Naive thymus-derived CD8-positive, alpha-beta T cell (primary cell): Measurements from ENCODE around the gene NEK6. TPM values are rescaled to one million over a fixed set of nuclear protein-coding genes. Genes with fewer than 3 reads are reported as not detected.

Experiments used
- ATAC-seq, 2 donors: fragments of 150-1000 bp; cut with Tn5 transposase in 1 of 2; sonication (Bioruptor Pico), chemical (Tn5 transposase) in 1 of 2; 1 replicate in 1 of 2; 2 replicates in 1 of 2; pipeline ENCODE4 v1.10.0; 2021; ENCODE audit warnings: mild to moderate bottlenecking in 2 of 2, moderate library complexity in 2 of 2
- POLR2A ChIA-PET: fragments of 350-600 bp; sonication (Branson Sonifier 250); formaldehyde crosslinking; loops from one replicate; lab custom pipeline; 2021; ENCODE audit warnings: antibody characterized with exemption; lab: Charles Lee
- DNase-seq, 10 donors: peaks; one replicate each; pipeline versions ENCODE4 v3.0.0 to v3.0.0-alpha.2; 2020 to 2022
- H3K27ac Mint-ChIP-seq, 10 donors: one replicate each; pipeline ENCODE4 v1.8.0; 2020 to 2022; ENCODE audit warnings: mild to moderate bottlenecking in 10 of 10, mixed read lengths in 10 of 10, moderate library complexity in 4 of 10, inconsistent platforms in 1 of 10
- H3K27me3 Mint-ChIP-seq, 5 donors: one replicate each; pipeline ENCODE4 v1.8.0; 2021 to 2022; ENCODE audit warnings: mixed read lengths in 5 of 5
- H3K36me3 Mint-ChIP-seq, 3 donors: one replicate each; pipeline ENCODE4 v1.8.0; 2020 to 2022; ENCODE audit warnings: mixed read lengths in 3 of 3, mild to moderate bottlenecking in 2 of 3, inconsistent platforms in 1 of 3
- H3K4me1 Mint-ChIP-seq, 4 donors: one replicate each; pipeline ENCODE4 v1.8.0; 2021 to 2022; ENCODE audit warnings: mixed read lengths in 4 of 4
- H3K4me3 Mint-ChIP-seq, 10 donors: one replicate each; pipeline ENCODE4 v1.8.0; 2020 to 2022; ENCODE audit warnings: mild to moderate bottlenecking in 10 of 10, mixed read lengths in 10 of 10, moderate library complexity in 6 of 10, inconsistent platforms in 1 of 10
- H3K9me3 Mint-ChIP-seq, 9 donors: one replicate each; pipeline ENCODE4 v1.8.0; 2020 to 2022; ENCODE audit warnings: mixed read lengths in 9 of 9, mild to moderate bottlenecking in 3 of 9, inconsistent platforms in 1 of 9, moderate library complexity in 1 of 9
- polyA plus RNA-seq, 3 donors: library from polyadenylated mRNA; unstranded; fragments of 300-500 nt; fragmentation: Illumina TruSeq; gene quantifications; one replicate each; pipeline ENCODE4 v1.2.3, GENCODE V29; 2021
- total RNA-seq, 8 experiments: library from RNA in 2 of 8; stranded (reverse) in 2 of 8; gene quantifications; one replicate each; pipeline ENCODE4 v1.2.3 and lab custom pipeline; 2021 to 2026

The NEK6 gene
- total and polyA plus RNA-seq, 5 experiments from 2014 or later = 0.37 to 1.7 (median 1.0) TPM; not detected in 1

- Mint-ChIP-seq H3K9me3 (no peaks in the 10 kb centered on the region), H3K4me1 (no peaks in the 10 kb centered on the region), H3K27ac (no peak overlapping the region), H3K4me3 (no peak overlapping the region), H3K27me3 (peaks cover 0 to under 1% (median 0%) of the 10 kb centered on the region in 5 donors), H3K36me3 (no peaks in the 10 kb centered on the region)
- ATAC-seq = no peak
- POLR2A ChIA-PET = no interaction called here
- no peak for DNase-seq
Observed at GRCh38 chr9:124328285-124328684, 70.5 kb downstream of the NEK6 start.

GRCh38 chr9:124329206-124329792, 71.5 kb downstream of the NEK6 start:
- DNase-seq = no peak
- no peaks in the 10 kb centered on the region for H3K27me3 Mint-ChIP-seq
- no peaks in the 10 kb centered on the region for H3K36me3 Mint-ChIP-seq
- no peak overlapping the region for H3K4me3 Mint-ChIP-seq
- POLR2A ChIA-PET = no interaction called here
- no peak overlapping the region for H3K27ac Mint-ChIP-seq
- H3K4me1 Mint-ChIP-seq = no peaks in the 10 kb centered on the region
- no peak for ATAC-seq
- no peaks in the 10 kb centered on the region for H3K9me3 Mint-ChIP-seq

GRCh38 chr9:124330011-124330697, 72.4 kb downstream of the NEK6 start:
- Mint-ChIP-seq H3K9me3 (no peaks in the 10 kb centered on the region), H3K36me3 (no peaks in the 10 kb centered on the region), H3K4me3 (no peak overlapping the region), H3K27ac (no peak overlapping the region), H3K4me1 (no peaks in the 10 kb centered on the region), H3K27me3 (no peaks in the 10 kb centered on the region)
- no peak for ATAC-seq
- no peak for DNase-seq
- POLR2A ChIA-PET = no interaction called here

- Mint-ChIP-seq H3K27me3 (no peaks in the 10 kb centered on the region), H3K36me3 (no peaks in the 10 kb centered on the region), H3K4me1 (no peaks in the 10 kb centered on the region), H3K4me3 (no peak overlapping the region), H3K27ac (no peak overlapping the region), H3K9me3 (peaks cover 0 to 2% (median 0%) of the 10 kb centered on the region in 9 donors)
- DNase-seq (no peak), ATAC-seq (no peak)
- POLR2A ChIA-PET = no interaction called here
Observed at GRCh38 chr9:124331580-124331979, 73.8 kb downstream of the NEK6 start.

GRCh38 chr9:124332361-124333202, 74.8 kb downstream of the NEK6 start:
- no peaks in the 10 kb centered on the region for H3K36me3 Mint-ChIP-seq
- H3K4me1 Mint-ChIP-seq = no peaks in the 10 kb centered on the region
- H3K27ac Mint-ChIP-seq = no peak overlapping the region
- no peak for DNase-seq
- POLR2A ChIA-PET = no interaction called here
- no peak overlapping the region for H3K4me3 Mint-ChIP-seq
- H3K27me3 Mint-ChIP-seq = no peaks in the 10 kb centered on the region
- no peak for ATAC-seq
- H3K9me3 Mint-ChIP-seq = peaks cover 0 to 4% (median 0%) of the 10 kb centered on the region in 9 donors

GRCh38 chr9:124333203-124333579, 75.4 kb downstream of the NEK6 start:
- ATAC-seq (no peak), DNase-seq (no peak)
- no peaks in the 10 kb centered on the region for H3K36me3 Mint-ChIP-seq
- no peaks in the 10 kb centered on the region for H3K27me3 Mint-ChIP-seq
- no peak overlapping the region for H3K4me3 Mint-ChIP-seq
- no peaks in the 10 kb centered on the region for H3K4me1 Mint-ChIP-seq
- POLR2A ChIA-PET = no interaction called here
- peaks cover 0 to 8% (median 0%) of the 10 kb centered on the region in 9 donors for H3K9me3 Mint-ChIP-seq
- no peak overlapping the region for H3K27ac Mint-ChIP-seq

GRCh38 chr9:124334568-124335319, 77.0 kb downstream of the NEK6 start:
- peaks cover 0 to 14% (median 1%) of the 10 kb centered on the region in 9 donors for H3K9me3 Mint-ChIP-seq
- DNase-seq (no peak), ATAC-seq (no peak)
- no peaks in the 10 kb centered on the region for H3K4me1 Mint-ChIP-seq
- H3K4me3 Mint-ChIP-seq = no peak overlapping the region
- H3K27me3 Mint-ChIP-seq = no peaks in the 10 kb centered on the region
- H3K27ac Mint-ChIP-seq = no peak overlapping the region
- POLR2A ChIA-PET = no interaction called here
- no peaks in the 10 kb centered on the region for H3K36me3 Mint-ChIP-seq

GRCh38 chr9:124335320-124335707, 77.6 kb downstream of the NEK6 start:
- ATAC-seq (no peak), DNase-seq (no peak)
- Mint-ChIP-seq H3K27me3 (no peaks in the 10 kb centered on the region), H3K36me3 (no peaks in the 10 kb centered on the region), H3K27ac (no peak overlapping the region), H3K9me3 (peaks cover 0 to 14% (median 1%) of the 10 kb centered on the region in 9 donors), H3K4me1 (no peaks in the 10 kb centered on the region), H3K4me3 (no peak overlapping the region)
- POLR2A ChIA-PET = no interaction called here

GRCh38 chr9:124337562-124337961, 79.8 kb downstream of the NEK6 start:
- DNase-seq (no peak), ATAC-seq (no peak)
- Mint-ChIP-seq H3K4me3 (no peak overlapping the region), H3K36me3 (no peaks in the 10 kb centered on the region), H3K27me3 (no peaks in the 10 kb centered on the region), H3K4me1 (no peaks in the 10 kb centered on the region), H3K9me3 (peaks cover 0 to 14% (median 1%) of the 10 kb centered on the region in 9 donors), H3K27ac (no peak overlapping the region)
- POLR2A ChIA-PET = no interaction called here

- Mint-ChIP-seq H3K4me3 (no peak overlapping the region), H3K27me3 (no peaks in the 10 kb centered on the region), H3K36me3 (no peaks in the 10 kb centered on the region), H3K27ac (peak overlapping the region in 1 of 10 donors; percentile 71), H3K9me3 (peaks cover 0 to 14% (median 1%) of the 10 kb centered on the region in 9 donors), H3K4me1 (no peaks in the 10 kb centered on the region)
- no peak for DNase-seq
- POLR2A ChIA-PET = no interaction called here
- no peak for ATAC-seq
Observed at GRCh38 chr9:124339603-124340146, 81.9 kb downstream of the NEK6 start.

- no peaks in the 10 kb centered on the region for H3K4me1 Mint-ChIP-seq
- ATAC-seq = no peak
- POLR2A ChIA-PET = no interaction called here
- H3K27me3 Mint-ChIP-seq = no peaks in the 10 kb centered on the region
- no peak overlapping the region for H3K4me3 Mint-ChIP-seq
- no peak for DNase-seq
- H3K9me3 Mint-ChIP-seq = peaks cover 0 to 14% (median 1%) of the 10 kb centered on the region in 9 donors
- peak overlapping the region in 1 of 10 donors; percentile 71 for H3K27ac Mint-ChIP-seq
- H3K36me3 Mint-ChIP-seq = no peaks in the 10 kb centered on the region
Observed at GRCh38 chr9:124340219-124341069, 82.7 kb downstream of the NEK6 start.
